Activated effector memory CD4-positive, alpha-beta T cell treated with anti-CD3 and anti-CD28 coated beads, Interleukin-2, amount 50 U/mL, for 16 hours (primary cell): ENCODE results near the gene PSMD2.
"Not testable (repeated sequence)": the region's sequence is repeated elsewhere in the genome, so short reads cannot be mapped to it uniquely, and the experiment has no call there.

Source experiments
- DNase-seq: peaks from one replicate; pipeline ENCODE4 v3.0.0-alpha.2; 2020

Gene PSMD2

GRCh38 chr3:184320104-184320445 is 21.0 kb downstream of the PSMD2 start:
- peak; percentile 80 for DNase-seq

- DNase-seq: no peak
These were observed 22.6 kb downstream of the PSMD2 start for GRCh38 chr3:184321666-184322065.

- DNase-seq: no peak
These were observed 23.9 kb downstream of the PSMD2 start for GRCh38 chr3:184322731-184323487.

- DNase-seq: no peak
These were observed 24.7 kb downstream of the PSMD2 start for GRCh38 chr3:184323696-184324095.

GRCh38 chr3:184325269-184325668 is 26.2 kb downstream of the PSMD2 start:
- DNase-seq: no peak

- DNase-seq: peak; percentile 78
These were observed 26.8 kb downstream of the PSMD2 start for GRCh38 chr3:184325715-184326369.

GRCh38 chr3:184327171-184327570 is 28.1 kb downstream of the PSMD2 start:
- no peak for DNase-seq

- DNase-seq: no peak
These were observed 29.5 kb downstream of the PSMD2 start for GRCh38 chr3:184328516-184328915.

GRCh38 chr3:184332370-184333090 is 33.5 kb downstream of the PSMD2 start:
- DNase-seq: no peak

- DNase-seq: no peak
These were observed 34.1 kb downstream of the PSMD2 start for GRCh38 chr3:184333190-184333589.

GRCh38 chr3:184333700-184334099 is 34.7 kb downstream of the PSMD2 start:
- no peak for DNase-seq

GRCh38 chr3:184334470-184335158 is 35.6 kb downstream of the PSMD2 start:
- peak; percentile 79 for DNase-seq

GRCh38 chr3:184335291-184335660 is 36.2 kb downstream of the PSMD2 start:
- DNase-seq: no peak

- peak; percentile 95 for DNase-seq
These were observed 36.9 kb downstream of the PSMD2 start for GRCh38 chr3:184335661-184336546.

- no peak for DNase-seq
These were observed 37.7 kb downstream of the PSMD2 start for GRCh38 chr3:184336547-184337398.

- DNase-seq: no peak
These were observed 38.3 kb downstream of the PSMD2 start, which contains the start of gene FAM131A for GRCh38 chr3:184337399-184337714. Gene FAM131A, plus strand, starts transcription at chr3:184337600. Its CDS starts 31 bp downstream, at chr3:184337631.

GRCh38 chr3:184337981-184338380 is 38.9 kb downstream of the PSMD2 start:
- no peak for DNase-seq

GRCh38 chr3:184338511-184338945 is 39.5 kb downstream of the PSMD2 start:
- DNase-seq: peak; percentile 71

GRCh38 chr3:184339001-184339400 is 40.0 kb downstream of the PSMD2 start:
- DNase-seq: no peak

GRCh38 chr3:184339451-184340135 is 40.6 kb downstream of the PSMD2 start:
- not testable (repeated sequence) for DNase-seq

GRCh38 chr3:184341925-184342324 is 42.9 kb downstream of the PSMD2 start:
- DNase-seq: no peak
